Keratinocyte (primary cell): ENCODE results near the gene ASIC1. TPM values are rescaled to one million over a fixed set of nuclear protein-coding genes. Genes with fewer than 3 reads are reported as not detected.

Experiments
- DNase-seq: peaks from one replicate; pipeline ENCODE4 v3.0.0-alpha.2; 2011; ENCODE audit warnings: low read depth, missing footprints, low spot score
- FAIRE-seq: peaks from 2 replicates; lab custom pipeline; 2011; peaks lifted over from hg19 to GRCh38; lab: Jason Lieb, UNC
- H2AFZ ChIP-seq: 2 replicates; pipeline ENCODE4 v1.6.0; 2012; ENCODE audit warnings: low read length, control low read depth, inconsistent platforms; ENCODE audit not compliant: control insufficient read depth
- H3K27ac ChIP-seq: 2 replicates; pipeline ENCODE4 v1.5.1; 2011; ENCODE audit warnings: low read length; ENCODE audit not compliant: control insufficient read depth, insufficient read depth
- H3K27me3 ChIP-seq: 3 replicates; pipeline ENCODE4 v1.6.0; 2011; ENCODE audit warnings: low read length; ENCODE audit not compliant: control insufficient read depth, insufficient read depth; ENCODE audit errors: extremely low read depth
- H3K36me3 ChIP-seq, 2 experiments: 2 replicates in 1 of 2; 3 replicates in 1 of 2; pipeline ENCODE4 v1.5.1; 2011; ENCODE audit warnings: low read length in 2 of 2, mild to moderate bottlenecking in 1 of 2; ENCODE audit not compliant: control insufficient read depth in 2 of 2, insufficient read depth in 2 of 2; ENCODE audit errors: extremely low read depth in 1 of 2
- H3K4me1 ChIP-seq: 3 replicates; pipeline ENCODE4 v1.5.1; 2011; ENCODE audit warnings: low read length; ENCODE audit not compliant: control insufficient read depth, insufficient read depth; ENCODE audit errors: extremely low read depth
- H3K4me2 ChIP-seq: 3 replicates; pipeline ENCODE4 v1.6.0; 2011; ENCODE audit warnings: low read depth, low read length; ENCODE audit not compliant: control insufficient read depth, insufficient read depth; ENCODE audit errors: extremely low read depth
- H3K4me3 ChIP-seq, 3 experiments: fragments of 200-600 bp in 1 of 3; sonication (generic) in 1 of 3; 2 replicates in 2 of 3; 3 replicates in 1 of 3; pipeline ENCODE4 v1.5.1; 2011 to 2016; ENCODE audit warnings: low read length in 3 of 3, mild to moderate bottlenecking in 3 of 3, control low read depth in 2 of 3, inconsistent platforms in 1 of 3, low read depth in 1 of 3, mixed read lengths in 1 of 3, mixed run types in 1 of 3, moderate library complexity in 1 of 3; ENCODE audit not compliant: control insufficient read depth in 2 of 3, insufficient read depth in 2 of 3; ENCODE audit errors: extremely low read depth in 1 of 3
- H3K79me2 ChIP-seq: 2 replicates; pipeline ENCODE4 v1.6.0; 2012; ENCODE audit warnings: low read length; ENCODE audit not compliant: control insufficient read depth, insufficient read depth
- H3K9ac ChIP-seq: 3 replicates; pipeline ENCODE4 v1.6.0; 2011; ENCODE audit warnings: low read length; ENCODE audit not compliant: control insufficient read depth, insufficient read depth; ENCODE audit errors: extremely low read depth
- H3K9me1 ChIP-seq: 3 replicates; pipeline ENCODE4 v1.6.0; 2011; ENCODE audit warnings: low read length; ENCODE audit not compliant: control insufficient read depth, insufficient read depth; ENCODE audit errors: extremely low read depth
- H3K9me3 ChIP-seq: 2 replicates; pipeline ENCODE4 v1.5.1; 2012; ENCODE audit warnings: low read depth, low read length; ENCODE audit not compliant: control insufficient read depth
- H4K20me1 ChIP-seq: 3 replicates; pipeline ENCODE4 v1.6.0; 2011; ENCODE audit warnings: low read length; ENCODE audit not compliant: control insufficient read depth, insufficient read depth; ENCODE audit errors: extremely low read depth
- CTCF ChIP-seq, 3 experiments: IDR thresholded peaks in 1 of 3; conservative IDR thresholded peaks in 1 of 3; optimal IDR thresholded peaks in 1 of 3; 2 replicates in 2 of 3; 3 replicates in 1 of 3; pipeline versions ENCODE3 to v1.5.1; 2011; ENCODE audit warnings: low read length in 3 of 3, mild to moderate bottlenecking in 3 of 3, moderate library complexity in 2 of 3, control low read depth in 1 of 3, inconsistent platforms in 1 of 3; ENCODE audit not compliant: insufficient read depth in 2 of 3; ENCODE audit errors: extremely low read depth in 1 of 3
- EZH2 ChIP-seq: IDR thresholded peaks from one replicate; pipeline ENCODE4 v1.6.1; 2012; ENCODE audit warnings: inconsistent platforms, mild to moderate bottlenecking, low read length, moderate library complexity
- dilution Hi-C: fragments of 300-500 bp; cut with MboI; formaldehyde crosslinking; loops from one replicate; pipeline ENCODE4 v1.7.0; 2020; ENCODE audit warnings: low sequenced_read_pairs; ENCODE audit not compliant: extremely low pct_ligation_motif_present
- polyA plus RNA-seq, 5 experiments: library from polyadenylated mRNA; depleted of rRNA in 3 of 5; stranded (reverse) in 3 of 5; stranded (forward) in 1 of 5; unstranded in 1 of 5; fragments of >200 nt; gene quantifications; 1 replicate in 1 of 5; 2 replicates in 3 of 5; 3 replicates in 1 of 5; pipeline versions ENCODE4 v1.2.1 to v1.2.3, GENCODE V29; 2011 to 2012; ENCODE audit warnings: missing spikeins in 2 of 5, low read depth in 1 of 5, low replicate concordance in 1 of 5

ASIC1 gene
- polyA plus RNA-seq, 1 donor (not counting 4 experiments of a cell fraction or from before 2014, with no cell fraction given) = 5.7 TPM

DNA sequence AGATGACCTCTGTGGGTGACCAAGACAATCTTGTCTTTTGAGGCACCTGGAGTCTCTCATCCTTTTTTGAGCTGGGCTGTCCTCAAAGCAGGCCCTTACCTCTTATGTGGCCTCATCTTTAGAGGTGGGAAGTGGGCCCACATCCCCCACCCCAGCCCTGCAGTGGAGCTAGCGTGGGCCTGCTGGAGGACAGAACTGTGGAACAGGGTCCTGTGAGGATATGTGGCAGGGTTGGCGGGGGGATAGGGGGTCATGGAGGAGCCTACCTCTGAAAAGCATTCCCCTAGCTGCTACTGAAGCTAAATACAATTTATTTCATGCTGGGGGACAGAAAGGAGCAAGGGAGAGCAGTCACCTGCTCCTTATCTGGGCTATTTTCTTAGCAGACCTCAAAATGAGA, 46.0 kb downstream of the ASIC1 start:
- Histone ChIP-seq H3K4me3 (no peak overlapping the region), H3K9me1 (no peaks in the 10 kb centered on the region), H3K36me3 (peaks cover 14 to 23% of the 10 kb centered on the region in 2 experiments), H3K4me2 (no peak overlapping the region), H3K27me3 (no peaks in the 10 kb centered on the region), H3K27ac (no peak overlapping the region), H3K9me3 (no peaks in the 10 kb centered on the region), H2AFZ (no peak overlapping the region), H3K4me1 (peaks cover 18% of the 10 kb centered on the region), H4K20me1 (no peaks in the 10 kb centered on the region), H3K79me2 (no peaks in the 10 kb centered on the region), H3K9ac (no peak overlapping the region)
- FAIRE-seq = no peak
- no peak for DNase-seq
- dilution Hi-C loops = no loop called here
- no peak for TF ChIP-seq CTCF (optimal IDR thresholded peaks at IDR 0.05 in 1 of 3, IDR thresholded peaks at IDR 0.05 in 1 of 3, conservative IDR thresholded peaks at IDR 0.05 in 1 of 3; ENCODE audit: extremely low read depth in 1 of 3, insufficient read depth in 2 of 3, low read length in 3 of 3)
- no peak for TF ChIP-seq EZH2

DNA sequence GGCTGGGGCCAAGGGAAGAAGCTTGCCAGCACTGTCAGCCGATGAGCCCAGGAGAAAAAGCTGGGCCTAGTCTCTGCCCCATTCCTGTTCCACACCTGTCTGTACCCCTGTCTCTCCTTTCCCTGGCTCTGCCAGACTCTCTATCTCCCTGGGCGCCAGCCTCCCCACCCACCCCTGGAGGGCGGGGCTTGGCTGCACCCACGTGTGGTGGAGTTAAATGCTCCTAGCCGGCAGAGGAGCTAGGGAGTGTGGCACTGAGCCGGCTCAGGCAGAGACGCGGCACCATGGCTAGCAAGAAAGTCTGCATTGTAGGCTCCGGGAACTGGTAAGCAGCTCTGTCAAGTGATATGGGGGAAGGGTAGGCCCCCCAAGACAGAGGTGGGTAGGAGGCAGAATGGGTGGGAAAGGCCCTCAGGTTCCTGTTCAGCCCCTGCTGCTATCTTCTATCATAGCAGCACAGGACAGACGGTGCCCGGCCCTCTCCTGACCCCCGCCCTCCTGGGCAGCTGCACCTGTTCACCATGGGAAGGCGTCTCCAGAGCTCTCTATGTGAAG, 46.4 kb downstream of the ASIC1 start, which contains the start of gene GPD1:
TSS of gene GPD1 (plus strand) at position 242 of the 555 bp plus-strand sequence. CDS start at position 285, 43 bp downstream.
- H3K27ac ChIP-seq = no peak within 1 kb of the TSS
- no peaks in the 10 kb centered on the region for H3K79me2 ChIP-seq
- H3K36me3 ChIP-seq = peaks cover 9 to 23% of the 10 kb centered on the region in 2 experiments
- dilution Hi-C loops = no loop called here
- DNase-seq (no peak), FAIRE-seq (peak; percentile 39)
- H3K4me1 ChIP-seq = peaks cover 17% of the 10 kb centered on the region
- H2AFZ ChIP-seq = no peak within 1 kb of the TSS
- H3K9me1 ChIP-seq = no peaks in the 10 kb centered on the region
- no peak within 1 kb of the TSS for H3K4me3 ChIP-seq
- no peak for TF ChIP-seq EZH2
- TF ChIP-seq CTCF (optimal IDR thresholded peaks at IDR 0.05 in 1 of 3, IDR thresholded peaks at IDR 0.05 in 1 of 3, conservative IDR thresholded peaks at IDR 0.05 in 1 of 3; ENCODE audit: extremely low read depth in 1 of 3, insufficient read depth in 2 of 3, low read length in 3 of 3) = no peak
- H3K27me3 ChIP-seq = no peaks in the 10 kb centered on the region
- no peaks in the 10 kb centered on the region for H4K20me1 ChIP-seq
- peak within 1 kb of the TSS; percentile 40 for H3K4me2 ChIP-seq
- no peak within 1 kb of the TSS for H3K9ac ChIP-seq
- no peaks in the 10 kb centered on the region for H3K9me3 ChIP-seq
